GM21528 (cell line): ENCODE results near the gene GPAT2.
"Not testable (repeated sequence)": the region's sequence is repeated elsewhere in the genome, so short reads cannot be mapped to it uniquely, and the experiment has no call there.

Experiments used
- ATAC-seq: cut with Tn5 transposase; IDR thresholded peaks from one replicate; pipeline ENCODE4 v1.9.1; 2021; ENCODE audit warnings: mild to moderate bottlenecking, moderate library complexity; ENCODE audit not compliant: unreplicated experiment, low FRiP score

The GPAT2 gene

GRCh38 chr2:95990884-95991283 lies 43.8 kb downstream of the GPAT2 start:
- not testable (repeated sequence) for ATAC-seq
